A549 (cell line): Measurements from ENCODE around the gene STPG4. TPM values are rescaled to one million over a fixed set of nuclear protein-coding genes. Genes with fewer than 3 reads are reported as not detected.
A peak's percentile ranks its signal among the peaks of the same experiment; 100 is the strongest.

Experiments
- ATAC-seq, 2 experiments: fragments of 200-7000 bp in 1 of 2; fragments of >200 bp in 1 of 2; cut with Nextera tagmentation in 1 of 2; cut with Tn5 transposase in 1 of 2; 3 replicates each; pipeline versions ENCODE4 v1.8.0 to v1.9.1; 2018 to 2020; ENCODE audit warnings: mild to moderate bottlenecking in 1 of 2, moderate library complexity in 1 of 2
- CTCF ChIA-PET: fragments of 300-600 bp; sonication (Branson Sonifier 250); formaldehyde crosslinking; extraction: SDS; loops from one replicate; lab custom pipeline; 2021; ENCODE audit warnings: antibody characterized with exemption, inconsistent platforms; lab: Yijun Ruan, JAX
- POLR2A ChIA-PET: fragments of 350-600 bp; formaldehyde crosslinking; extraction: SDS; loops from one replicate; lab custom pipeline; 2021; ENCODE audit warnings: antibody characterized with exemption, inconsistent platforms; lab: Yijun Ruan, JAX
- DNase-seq, 2 experiments: peaks; one replicate each; pipeline versions ENCODE4 v3.0.0 to v3.0.0-alpha.2; 2011 to 2016; ENCODE audit warnings: low read depth in 1 of 2, low spot score in 1 of 2
- FAIRE-seq: peaks from 2 replicates; lab custom pipeline; 2011; peaks lifted over from hg19 to GRCh38; lab: Jason Lieb, UNC
- H3K27ac ChIP-seq, 2 experiments: fragments of >200 bp; sonication (Bioruptor Twin); formaldehyde crosslinking; 3 replicates each; pipeline ENCODE4 v1.5.1; 2016 to 2017
- H3K4me1 ChIP-seq: fragments of >200 bp; sonication (Bioruptor Twin); formaldehyde crosslinking; 3 replicates; pipeline ENCODE4 v1.6.1; 2016
- H3K4me2 ChIP-seq: fragments of >200 bp; sonication (Bioruptor Twin); formaldehyde crosslinking; 3 replicates; pipeline ENCODE4 v1.6.1; 2016
- H3K4me3 ChIP-seq: fragments of >200 bp; sonication (Bioruptor Twin); formaldehyde crosslinking; 3 replicates; pipeline ENCODE4 v1.5.1; 2016
- H3K9me3 ChIP-seq: fragments of >200 bp; sonication (Bioruptor Twin); formaldehyde crosslinking; 3 replicates; pipeline ENCODE4 v1.6.1; 2016
- CBX2 ChIP-seq: fragments of 200-600 bp; sonication (generic); IDR thresholded peaks from 2 replicates; pipeline ENCODE4 v1.6.1; 2016; ENCODE audit warnings: low read depth, mild to moderate bottlenecking, borderline replicate concordance
- CHD2 ChIP-seq: fragments of 150-350 bp; IDR thresholded peaks from 2 replicates; pipeline ENCODE4 v1.6.1; 2014; ENCODE audit warnings: low read length; ENCODE audit not compliant: partially characterized antibody
- CHD4 ChIP-seq: fragments of 200-600 bp; sonication (generic); IDR thresholded peaks from 2 replicates; pipeline ENCODE4 v1.6.1; 2016; ENCODE audit warnings: antibody characterized with exemption, mild to moderate bottlenecking, borderline replicate concordance
- FOXS1 ChIP-seq: fragments of 250-450 bp; sonication (Bioruptor Pico); IDR thresholded peaks from 2 replicates; pipeline ENCODE4 v1.5.0; 2020; ENCODE audit warnings: mild to moderate bottlenecking, moderate library complexity
- HES2 ChIP-seq: fragments of >200 bp; sonication (Bioruptor Twin); formaldehyde crosslinking; IDR thresholded peaks from 2 replicates; pipeline ENCODE4 v1.6.1; 2016
- HOXB5 ChIP-seq: fragments of 250-450 bp; sonication (Bioruptor Pico); IDR thresholded peaks from 2 replicates; pipeline ENCODE4 v1.5.0; 2020; ENCODE audit warnings: mild to moderate bottlenecking, moderate library complexity
- KDM1A ChIP-seq: fragments of 200-600 bp; sonication (generic); IDR thresholded peaks from 2 replicates; pipeline ENCODE4 v1.6.1; 2016; ENCODE audit warnings: low read depth, mild to moderate bottlenecking
- MAZ ChIP-seq: fragments of 150-350 bp; IDR thresholded peaks from 2 replicates; pipeline ENCODE4 v1.6.1; 2014; ENCODE audit warnings: antibody characterized with exemption, low read depth, low read length, borderline replicate concordance
- NFE2L2 ChIP-seq: fragments of 150-350 bp; conservative IDR thresholded peaks from 2 replicates; pipeline ENCODE4 v1.6.1; 2014; ENCODE audit warnings: low read length
- PHF8 ChIP-seq: fragments of 200-600 bp; sonication (generic); IDR thresholded peaks from 2 replicates; pipeline ENCODE4 v1.6.1; 2016; ENCODE audit warnings: low read depth, mild to moderate bottlenecking, antibody characterized with exemption, moderate library complexity, borderline replicate concordance
- POLR2A ChIP-seq: IDR thresholded peaks from 2 replicates; pipeline ENCODE4 v1.6.1; 2012; ENCODE audit warnings: mild to moderate bottlenecking, low read length
- RARB ChIP-seq: fragments of 250-450 bp; sonication (Bioruptor Pico); IDR thresholded peaks from 2 replicates; pipeline ENCODE4 v1.8.0; 2021; ENCODE audit warnings: mild to moderate bottlenecking, moderate library complexity
- RCOR1 ChIP-seq: fragments of 150-350 bp; IDR thresholded peaks from 2 replicates; pipeline ENCODE4 v1.6.1; 2014; ENCODE audit warnings: antibody characterized with exemption, low read length, low read depth
- RFX5 ChIP-seq: fragments of 450-650 bp; IDR thresholded peaks from 2 replicates; pipeline ENCODE4 v1.7.1; 2014; ENCODE audit warnings: antibody characterized with exemption, mild to moderate bottlenecking, moderate library complexity
- RNF2 ChIP-seq: fragments of 200-600 bp; sonication (generic); IDR thresholded peaks from 2 replicates; pipeline ENCODE4 v1.6.1; 2016; ENCODE audit warnings: low read depth, mild to moderate bottlenecking, antibody characterized with exemption, moderate library complexity, borderline replicate concordance
- TFCP2L1 ChIP-seq: fragments of 250-450 bp; sonication (Bioruptor Pico); IDR thresholded peaks from 2 replicates; pipeline ENCODE4 v1.5.0; 2021; ENCODE audit warnings: mild to moderate bottlenecking
- TP53 ChIP-seq: fragments of 250-450 bp; sonication (Bioruptor Pico); IDR thresholded peaks from 2 replicates; pipeline ENCODE4 v1.5.0; 2021; ENCODE audit warnings: mild to moderate bottlenecking, moderate library complexity
- ZFP36 ChIP-seq: fragments of 450-650 bp; IDR thresholded peaks from 2 replicates; pipeline ENCODE4 v1.6.1; 2014; ENCODE audit warnings: borderline replicate concordance; ENCODE audit not compliant: partially characterized antibody
- ZNF302 ChIP-seq: fragments of 250-450 bp; sonication (Bioruptor Pico); IDR thresholded peaks from 2 replicates; pipeline ENCODE4 v1.9.0; 2021; ENCODE audit warnings: inconsistent platforms, mild to moderate bottlenecking, moderate library complexity
- ZSCAN20 ChIP-seq: fragments of 250-450 bp; sonication (Bioruptor Pico); IDR thresholded peaks from 2 replicates; pipeline ENCODE4 v1.8.0; 2022; ENCODE audit warnings: mild to moderate bottlenecking, moderate library complexity
- WGBS: methylation state at CpG from one replicate; pipeline ENCODE4 v1.1.6; 2017; ENCODE audit errors: missing lambda C conversion rate; 5-methylcytosine and 5-hydroxymethylcytosine counted together
- polyA plus RNA-seq, 4 experiments: library from polyadenylated mRNA; depleted of rRNA in 3 of 4; stranded (reverse); fragments of >200 nt; fragmentation: RNase III in 1 of 4; extraction: RNeasy Plus Mini Kit Qiagen cat#74134 plus additional on column Dnase treatment in 1 of 4; gene quantifications; 2 replicates in 3 of 4; 3 replicates in 1 of 4; pipeline ENCODE4 v1.2.3, GENCODE V29; 2011 to 2017
- TF ChIP-seq, protein P1 (sequence below): fragments of 250-450 bp; sonication (Bioruptor Pico); IDR thresholded peaks from 2 replicates; pipeline ENCODE4 v1.5.0; 2020; ENCODE audit warnings: low read depth, mild to moderate bottlenecking, moderate library complexity
- TF ChIP-seq, protein P2 (sequence below): fragments of >200 bp; sonication (Bioruptor Twin); formaldehyde crosslinking; IDR thresholded peaks from 3 replicates; pipeline ENCODE4 v1.6.1; 2016
- TF ChIP-seq, protein P3 (sequence below): IDR thresholded peaks from 2 replicates; pipeline ENCODE4 v1.6.1; 2012
- TF ChIP-seq, protein P4 (sequence below): fragments of 150-350 bp; IDR thresholded peaks from 2 replicates; pipeline ENCODE4 v1.6.1; 2014; ENCODE audit warnings: low read depth, mild to moderate bottlenecking, low read length

STPG4 gene
- polyA plus RNA-seq, 2 of the 4 experiments (the other 2 are of a cell fraction), result 0.05 to 0.13 TPM

- ATAC-seq (no peak), FAIRE-seq (no peak), DNase-seq (no peak)
- no peaks in the 10 kb centered on the region for H3K9me3 ChIP-seq
- peak overlapping the region in 1 of 2 experiments; percentile 25; a peak in 2 of 6 replicates for H3K27ac ChIP-seq
- ChIA-PET CTCF (interaction anchor here (0.5 to 1.5 kb wide), 6 partner anchors 7 to 342 kb away, joined by 3 to 5 read pairs (median 3); no protein-coding TSS in a partner anchor), POLR2A (no interaction called here)
- WGBS, result 94% methylated on average over 3 of the region's 6 CpGs
- no peak overlapping the region for H3K4me2 ChIP-seq
- H3K4me1 ChIP-seq, result no peaks in the 10 kb centered on the region
- TF ChIP-seq CBX2 (no peak), RCOR1 (no peak), PHF8 (no peak), ZFP36 (no peak), CHD2 (no peak), FOXS1 (CRISPR knock-in tag) (no peak), KDM1A (no peak), HOXB5 (CRISPR knock-in tag) (no peak), MAZ (no peak), HES2 (no peak), ZSCAN20 (CRISPR knock-in tag) (no peak), RNF2 (no peak), ZNF302 (no peak)
- TF ChIP-seq, protein P1, sequence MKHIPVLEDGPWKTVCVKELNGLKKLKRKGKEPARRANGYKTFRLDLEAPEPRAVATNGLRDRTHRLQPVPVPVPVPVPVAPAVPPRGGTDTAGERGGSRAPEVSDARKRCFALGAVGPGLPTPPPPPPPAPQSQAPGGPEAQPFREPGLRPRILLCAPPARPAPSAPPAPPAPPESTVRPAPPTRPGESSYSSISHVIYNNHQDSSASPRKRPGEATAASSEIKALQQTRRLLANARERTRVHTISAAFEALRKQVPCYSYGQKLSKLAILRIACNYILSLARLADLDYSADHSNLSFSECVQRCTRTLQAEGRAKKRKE, result no peak
- TF ChIP-seq, protein P2, sequence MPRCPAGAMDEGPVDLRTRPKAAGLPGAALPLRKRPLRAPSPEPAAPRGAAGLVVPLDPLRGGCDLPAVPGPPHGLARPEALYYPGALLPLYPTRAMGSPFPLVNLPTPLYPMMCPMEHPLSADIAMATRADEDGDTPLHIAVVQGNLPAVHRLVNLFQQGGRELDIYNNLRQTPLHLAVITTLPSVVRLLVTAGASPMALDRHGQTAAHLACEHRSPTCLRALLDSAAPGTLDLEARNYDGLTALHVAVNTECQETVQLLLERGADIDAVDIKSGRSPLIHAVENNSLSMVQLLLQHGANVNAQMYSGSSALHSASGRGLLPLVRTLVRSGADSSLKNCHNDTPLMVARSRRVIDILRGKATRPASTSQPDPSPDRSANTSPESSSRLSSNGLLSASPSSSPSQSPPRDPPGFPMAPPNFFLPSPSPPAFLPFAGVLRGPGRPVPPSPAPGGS, result no peak
- no peak overlapping the region for H3K4me3 ChIP-seq
Measured at GRCh38 chr2:47050021-47050760, 104.9 kb downstream of the STPG4 start.

DNA sequence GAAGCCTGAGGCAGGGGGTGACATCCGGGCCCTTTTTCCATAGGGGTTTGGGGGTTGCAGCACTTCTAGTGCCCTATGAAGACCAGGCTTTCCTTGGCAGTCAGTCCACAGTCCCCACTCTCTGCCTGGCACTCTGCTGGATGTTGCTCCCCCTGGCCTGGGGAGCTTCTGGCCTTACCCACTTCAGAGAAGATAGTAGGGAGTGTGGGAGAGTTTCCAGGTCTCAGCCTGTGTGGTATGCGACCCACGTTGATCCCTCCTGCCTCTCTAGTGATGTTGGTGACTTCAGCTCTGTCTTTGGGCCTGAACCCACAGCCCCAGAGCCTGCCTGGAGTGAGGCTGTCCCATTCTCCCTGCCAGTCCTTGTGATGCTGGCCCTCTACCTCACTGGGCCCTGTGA lies 105.6 kb downstream of the STPG4 start:
- Histone ChIP-seq H3K4me1 (no peaks in the 10 kb centered on the region; the same call in 2 of the 3 replicates), H3K4me3 (no peak overlapping the region), H3K27ac (peak overlapping the region in 1 of 2 experiments; percentile 25; a peak in 2 of 6 replicates), H3K9me3 (no peaks in the 10 kb centered on the region), H3K4me2 (no peak overlapping the region)
- ChIA-PET POLR2A (no interaction called here), CTCF (interaction anchor here (1.5 kb wide), 1 partner anchor 8 kb away, joined by 3 read pairs; no protein-coding TSS in a partner anchor)
- FAIRE-seq (no peak), DNase-seq (no peak), ATAC-seq (no peak)
- TF ChIP-seq, protein P3, sequence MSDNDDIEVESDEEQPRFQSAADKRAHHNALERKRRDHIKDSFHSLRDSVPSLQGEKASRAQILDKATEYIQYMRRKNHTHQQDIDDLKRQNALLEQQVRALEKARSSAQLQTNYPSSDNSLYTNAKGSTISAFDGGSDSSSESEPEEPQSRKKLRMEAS, result no peak
- TF ChIP-seq TFCP2L1 (CRISPR knock-in tag), result no peak
- no peak for TF ChIP-seq RFX5
- no peak for TF ChIP-seq TP53 (CRISPR knock-in tag)
- TF ChIP-seq CHD4, result no peak
- TF ChIP-seq, protein P4, sequence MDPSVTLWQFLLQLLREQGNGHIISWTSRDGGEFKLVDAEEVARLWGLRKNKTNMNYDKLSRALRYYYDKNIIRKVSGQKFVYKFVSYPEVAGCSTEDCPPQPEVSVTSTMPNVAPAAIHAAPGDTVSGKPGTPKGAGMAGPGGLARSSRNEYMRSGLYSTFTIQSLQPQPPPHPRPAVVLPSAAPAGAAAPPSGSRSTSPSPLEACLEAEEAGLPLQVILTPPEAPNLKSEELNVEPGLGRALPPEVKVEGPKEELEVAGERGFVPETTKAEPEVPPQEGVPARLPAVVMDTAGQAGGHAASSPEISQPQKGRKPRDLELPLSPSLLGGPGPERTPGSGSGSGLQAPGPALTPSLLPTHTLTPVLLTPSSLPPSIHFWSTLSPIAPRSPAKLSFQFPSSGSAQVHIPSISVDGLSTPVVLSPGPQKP, result no peak
- no peak for TF ChIP-seq POLR2A
- no peak for TF ChIP-seq HES2
- no peak for TF ChIP-seq NFE2L2
- no peak for TF ChIP-seq RARB
- no peak for TF ChIP-seq HOXB5 (CRISPR knock-in tag)
- 80% methylated on average over 3 of the region's 3 CpGs for WGBS
